SK-N-SH treated with all-trans-retinoic acid at 6 μM for 48 hours (cell line): ENCODE measurements around the gene MAP3K14.

Experiments used
- ATAC-seq: fragments of 200-7000 bp; cut with Tn5 transposase; 3 replicates; pipeline ENCODE4 v1.9.1; 2020; ENCODE audit warnings: mild to moderate bottlenecking, moderate library complexity
- ARNTL ChIP-seq: fragments of 450-650 bp; formaldehyde crosslinking; IDR thresholded peaks from 2 replicates; pipeline ENCODE4 v1.5.0; 2020; ENCODE audit warnings: low read depth, mild to moderate bottlenecking, moderate library complexity, borderline replicate concordance
- BACH2 ChIP-seq: fragments of 250-450 bp; sonication (Bioruptor Pico); IDR thresholded peaks from 2 replicates; pipeline ENCODE4 v1.9.0; 2021; ENCODE audit warnings: mild to moderate bottlenecking, borderline replicate concordance
- CREB5 ChIP-seq: fragments of 250-450 bp; sonication (Bioruptor Pico); IDR thresholded peaks from 2 replicates; pipeline ENCODE4 v1.5.1; 2020; ENCODE audit warnings: low read depth, mild to moderate bottlenecking, moderate library complexity
- CSRNP3 ChIP-seq: fragments of 250-450 bp; sonication (Bioruptor Pico); IDR thresholded peaks from 2 replicates; pipeline ENCODE4 v1.5.1; 2021; ENCODE audit warnings: mild to moderate bottlenecking, moderate library complexity
- ESRRG ChIP-seq: fragments of 250-450 bp; sonication (Bioruptor Pico); IDR thresholded peaks from 2 replicates; pipeline ENCODE4 v1.6.1; 2021; ENCODE audit warnings: mild to moderate bottlenecking
- GLIS3 ChIP-seq: fragments of 250-450 bp; sonication (Bioruptor Pico); IDR thresholded peaks from 2 replicates; pipeline ENCODE4 v1.5.0; 2020; ENCODE audit warnings: mild to moderate bottlenecking, moderate library complexity
- OSR1 ChIP-seq: fragments of 250-450 bp; sonication (Bioruptor Pico); IDR thresholded peaks from 2 replicates; pipeline ENCODE4 v1.8.0; 2022; ENCODE audit warnings: moderate library complexity, mild to moderate bottlenecking, inconsistent platforms
- POU6F1 ChIP-seq: fragments of 250-450 bp; sonication (Bioruptor Pico); IDR thresholded peaks from 2 replicates; pipeline ENCODE4 v1.8.0; 2021; ENCODE audit warnings: low read depth, mild to moderate bottlenecking, moderate library complexity, borderline replicate concordance
- PPARA ChIP-seq: fragments of 250-450 bp; sonication (Bioruptor Pico); IDR thresholded peaks from 2 replicates; pipeline ENCODE4 v1.5.0; 2020; ENCODE audit warnings: mild to moderate bottlenecking, borderline replicate concordance
- RARB ChIP-seq: fragments of 250-450 bp; sonication (Bioruptor Pico); IDR thresholded peaks from 2 replicates; pipeline ENCODE4 v1.8.0; 2021; ENCODE audit warnings: mild to moderate bottlenecking, moderate library complexity
- SNAI2 ChIP-seq: fragments of 250-450 bp; sonication (Bioruptor Pico); IDR thresholded peaks from 2 replicates; pipeline ENCODE4 v1.5.0; 2020; ENCODE audit warnings: mild to moderate bottlenecking, moderate library complexity
- TSHZ2 ChIP-seq: fragments of 250-450 bp; sonication (Bioruptor Pico); IDR thresholded peaks from 2 replicates; pipeline ENCODE4 v1.5.0; 2020; ENCODE audit warnings: mild to moderate bottlenecking, moderate library complexity
- ZC3H10 ChIP-seq: fragments of 250-450 bp; sonication (Bioruptor Pico); IDR thresholded peaks from 2 replicates; pipeline ENCODE4 v1.5.1; 2021; ENCODE audit warnings: mild to moderate bottlenecking, moderate library complexity
- ZFP3 ChIP-seq: fragments of 250-450 bp; sonication (Bioruptor Pico); IDR thresholded peaks from 2 replicates; pipeline ENCODE4 v1.5.0; 2020; ENCODE audit warnings: mild to moderate bottlenecking, moderate library complexity
- ZFP30 ChIP-seq: fragments of 450-650 bp; formaldehyde crosslinking; IDR thresholded peaks from 2 replicates; pipeline ENCODE4 v1.5.0; 2022; ENCODE audit warnings: mild to moderate bottlenecking, moderate library complexity
- ZNF565 ChIP-seq: fragments of 450-650 bp; formaldehyde crosslinking; conservative IDR thresholded peaks from 2 replicates; pipeline ENCODE4 v1.5.0; 2020; ENCODE audit warnings: low read depth, mild to moderate bottlenecking, moderate library complexity
- ZNF70 ChIP-seq: fragments of 450-650 bp; formaldehyde crosslinking; IDR thresholded peaks from 2 replicates; pipeline ENCODE4 v1.5.0; 2020; ENCODE audit warnings: mild to moderate bottlenecking, moderate library complexity
- ZNF8 ChIP-seq: fragments of 450-650 bp; formaldehyde crosslinking; IDR thresholded peaks from 2 replicates; pipeline ENCODE4 v1.5.0; 2020; ENCODE audit warnings: mild to moderate bottlenecking, moderate library complexity
- TF ChIP-seq, protein P1 (sequence below): fragments of 250-450 bp; sonication (Bioruptor Pico); IDR thresholded peaks from 2 replicates; pipeline ENCODE4 v1.8.0; 2020; ENCODE audit warnings: mild to moderate bottlenecking, moderate library complexity, borderline replicate concordance

Gene MAP3K14

DNA sequence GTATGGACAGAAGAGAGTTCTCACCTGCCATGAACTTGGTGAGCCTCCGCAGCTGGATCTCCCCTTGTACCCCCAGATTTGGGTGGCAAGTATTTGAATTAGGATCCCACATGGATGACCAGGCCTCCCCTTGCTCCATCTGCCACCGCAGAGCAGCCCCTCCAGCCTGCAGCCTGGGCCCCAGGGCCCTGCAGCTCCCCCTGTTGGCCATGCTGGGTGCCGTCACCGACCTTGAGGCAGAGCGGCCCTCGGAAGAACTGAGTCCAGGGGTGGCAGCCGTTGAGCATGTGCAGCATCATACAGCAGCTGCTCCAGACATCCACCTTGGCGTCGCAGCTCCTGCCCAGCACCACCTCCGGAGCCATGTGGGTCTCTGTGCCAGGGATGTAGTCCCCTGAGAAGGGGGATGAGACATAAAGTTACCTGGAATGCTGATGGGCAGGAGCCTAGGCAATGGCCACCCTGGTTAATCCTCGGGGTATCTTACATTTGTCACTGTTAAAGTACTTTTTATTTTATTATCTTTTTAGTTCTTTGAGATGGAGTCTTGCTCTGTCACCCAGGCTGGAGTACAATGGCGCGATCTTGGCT lies 45.9 kb downstream of the MAP3K14 start (continued):
- TF ChIP-seq TSHZ2 (no peak), ZNF565 (CRISPR knock-in tag) (no peak), SNAI2 (no peak), ZFP3 (CRISPR knock-in tag) (no peak), CSRNP3 (CRISPR knock-in tag) (no peak), BACH2 (no peak), ARNTL (no peak), ESRRG (no peak), ZC3H10 (no peak), ZNF8 (CRISPR knock-in tag) (no peak)

GRCh38 chr17:45269912-45270311 lies 46.9 kb downstream of the MAP3K14 start:
- TF ChIP-seq CREB5 (no peak), OSR1 (CRISPR knock-in tag) (no peak), ZFP30 (CRISPR knock-in tag) (no peak), ZNF8 (CRISPR knock-in tag) (no peak), TSHZ2 (no peak), PPARA (CRISPR knock-in tag) (no peak), BACH2 (no peak), CSRNP3 (CRISPR knock-in tag) (no peak), ARNTL (no peak), GLIS3 (CRISPR knock-in tag) (no peak), POU6F1 (no peak), ZNF70 (no peak), ZC3H10 (no peak), RARB (no peak), ESRRG (no peak), ZFP3 (CRISPR knock-in tag) (no peak)
- TF ChIP-seq, protein P1, sequence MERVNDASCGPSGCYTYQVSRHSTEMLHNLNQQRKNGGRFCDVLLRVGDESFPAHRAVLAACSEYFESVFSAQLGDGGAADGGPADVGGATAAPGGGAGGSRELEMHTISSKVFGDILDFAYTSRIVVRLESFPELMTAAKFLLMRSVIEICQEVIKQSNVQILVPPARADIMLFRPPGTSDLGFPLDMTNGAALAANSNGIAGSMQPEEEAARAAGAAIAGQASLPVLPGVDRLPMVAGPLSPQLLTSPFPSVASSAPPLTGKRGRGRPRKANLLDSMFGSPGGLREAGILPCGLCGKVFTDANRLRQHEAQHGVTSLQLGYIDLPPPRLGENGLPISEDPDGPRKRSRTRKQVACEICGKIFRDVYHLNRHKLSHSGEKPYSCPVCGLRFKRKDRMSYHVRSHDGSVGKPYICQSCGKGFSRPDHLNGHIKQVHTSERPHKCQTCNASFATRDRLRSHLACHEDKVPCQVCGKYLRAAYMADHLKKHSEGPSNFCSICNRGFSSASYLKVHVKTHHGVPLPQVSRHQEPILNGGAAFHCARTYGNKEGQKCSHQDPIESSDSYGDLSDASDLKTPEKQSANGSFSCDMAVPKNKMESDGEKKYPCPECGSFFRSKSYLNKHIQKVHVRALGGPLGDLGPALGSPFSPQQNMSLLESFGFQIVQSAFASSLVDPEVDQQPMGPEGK = no peak
- ATAC-seq = no peak
